ENCODE data around the gene KLRC1.
"Not testable (repeated sequence)": the region's sequence is repeated elsewhere in the genome, so short reads cannot be mapped to it uniquely, and the experiment has no call there.

KLRC1 gene

GRCh38 chr12:10424260-10424899 is 28.8 kb downstream of the KLRC1 start:
- FAIRE-seq: peak; percentile 89
- not testable (repeated sequence) for DNase-seq (ENCODE audit: insufficient read length, low spot score)

GRCh38 chr12:10422159-10422558 is 31.0 kb downstream of the KLRC1 start:
- peak; percentile 100 for FAIRE-seq
- not testable (repeated sequence) for DNase-seq (ENCODE audit: insufficient read length, low spot score)

- FAIRE-seq: peak; percentile 13
- DNase-seq (ENCODE audit: insufficient read length, low spot score): not testable (repeated sequence)
Observed at GRCh38 chr12:10420334-10420733, 32.8 kb downstream of the KLRC1 start, which contains the start of gene KLRC3. Gene KLRC3 (minus strand): TSS chr12:10420595. CDS start chr12:10420550, 45 bp downstream.

GRCh38 chr12:10409392-10409791 is 43.8 kb downstream of the KLRC1 start, which contains the start of gene KLRC4:
Gene KLRC4 (minus strand): TSS chr12:10409757. CDS start chr12:10409575, 182 bp downstream.
- FAIRE-seq (no peak), DNase-seq (ENCODE audit: insufficient read length, low spot score) (no peak)

GRCh38 chr12:10408842-10409241 is 44.3 kb downstream of the KLRC1 start:
- DNase-seq (ENCODE audit: insufficient read length, low spot score) (no peak), FAIRE-seq (no peak)

GRCh38 chr12:10406725-10407124 is 46.5 kb downstream of the KLRC1 start:
- no peak for DNase-seq (ENCODE audit: insufficient read length, low spot score)
- peak; percentile 33 for FAIRE-seq

- no peak for DNase-seq (ENCODE audit: insufficient read length, low spot score)
- FAIRE-seq: no peak
Observed at GRCh38 chr12:10405294-10405693, 47.9 kb downstream of the KLRC1 start.

GRCh38 chr12:10404798-10405197 is 48.4 kb downstream of the KLRC1 start:
- FAIRE-seq (no peak), DNase-seq (ENCODE audit: insufficient read length, low spot score) (no peak)

GRCh38 chr12:10400829-10401228 is 52.3 kb downstream of the KLRC1 start:
- FAIRE-seq (no peak), DNase-seq (ENCODE audit: insufficient read length, low spot score) (no peak)

- no peak for FAIRE-seq
- no peak for DNase-seq (ENCODE audit: insufficient read length, low spot score)
Observed at GRCh38 chr12:10398168-10398567, 55.0 kb downstream of the KLRC1 start.

GRCh38 chr12:10397296-10397695 is 55.9 kb downstream of the KLRC1 start:
- DNase-seq (ENCODE audit: insufficient read length, low spot score): no peak

GRCh38 chr12:10396176-10396575 is 57.0 kb downstream of the KLRC1 start:
- FAIRE-seq: peak; percentile 96
- not testable (repeated sequence) for DNase-seq (ENCODE audit: insufficient read length, low spot score)

More at GRCh38 chr12:10397296-10397695, 55.9 kb downstream of the KLRC1 start:
- FAIRE-seq: no peak

Data from HTR-8/SVneo (cell line).